ENCODE data around the gene MCM9.

MCM9 gene

GRCh38 chr6:118932421-118932820 is 2.5 kb downstream of the MCM9 start:
- no peak for DNase-seq (ENCODE audit: low spot score)

GRCh38 chr6:118931436-118931835 is 3.5 kb downstream of the MCM9 start:
- DNase-seq (ENCODE audit: low spot score), result no peak

DNA sequence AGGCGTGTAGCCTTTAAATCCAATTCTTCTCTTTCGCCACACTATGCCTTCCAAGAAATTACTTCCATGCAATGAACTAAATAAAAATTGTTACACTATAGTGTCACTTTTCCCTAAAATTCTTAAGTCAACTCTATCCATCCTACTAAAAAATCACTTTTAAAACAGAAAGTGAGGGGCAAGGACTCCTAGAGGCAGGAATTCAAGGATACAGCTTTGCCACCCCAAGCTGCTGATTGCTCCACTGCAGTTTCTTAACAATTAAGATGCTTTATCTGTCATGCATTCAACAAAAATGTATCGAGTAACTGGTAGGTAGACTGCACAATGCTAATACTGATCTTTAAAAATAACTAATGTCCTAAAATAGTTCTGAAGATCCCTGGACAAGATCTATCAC is 4.3 kb downstream of the MCM9 start:
- DNase-seq (ENCODE audit: low spot score), result no peak

DNA sequence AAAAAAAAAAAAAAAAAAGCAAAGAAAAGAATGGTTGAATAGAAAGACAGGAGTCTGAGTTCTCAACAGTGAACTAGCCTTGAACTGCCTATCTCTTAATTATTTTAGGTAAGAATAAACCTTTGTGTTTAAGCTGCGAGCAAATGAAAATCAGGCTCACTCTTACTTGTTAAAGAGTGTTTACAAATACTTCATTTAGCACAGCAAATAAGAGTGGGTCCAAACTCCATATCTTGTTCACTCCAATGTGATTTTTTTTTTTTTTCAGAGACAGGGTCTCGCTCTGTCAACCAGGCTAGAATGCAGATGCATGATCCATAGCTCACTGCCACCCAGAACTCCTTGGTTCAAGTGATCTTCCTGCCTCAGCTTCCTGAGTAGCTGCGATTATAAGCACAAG is 11.9 kb downstream of the MCM9 start:
- no peak for DNase-seq (ENCODE audit: low spot score)

- DNase-seq (ENCODE audit: low spot score), result no peak
These were observed 13.9 kb downstream of the MCM9 start for GRCh38 chr6:118921084-118921483.

- DNase-seq (ENCODE audit: low spot score), result no peak
These were observed 16.6 kb downstream of the MCM9 start for GRCh38 chr6:118918329-118918725.

DNA sequence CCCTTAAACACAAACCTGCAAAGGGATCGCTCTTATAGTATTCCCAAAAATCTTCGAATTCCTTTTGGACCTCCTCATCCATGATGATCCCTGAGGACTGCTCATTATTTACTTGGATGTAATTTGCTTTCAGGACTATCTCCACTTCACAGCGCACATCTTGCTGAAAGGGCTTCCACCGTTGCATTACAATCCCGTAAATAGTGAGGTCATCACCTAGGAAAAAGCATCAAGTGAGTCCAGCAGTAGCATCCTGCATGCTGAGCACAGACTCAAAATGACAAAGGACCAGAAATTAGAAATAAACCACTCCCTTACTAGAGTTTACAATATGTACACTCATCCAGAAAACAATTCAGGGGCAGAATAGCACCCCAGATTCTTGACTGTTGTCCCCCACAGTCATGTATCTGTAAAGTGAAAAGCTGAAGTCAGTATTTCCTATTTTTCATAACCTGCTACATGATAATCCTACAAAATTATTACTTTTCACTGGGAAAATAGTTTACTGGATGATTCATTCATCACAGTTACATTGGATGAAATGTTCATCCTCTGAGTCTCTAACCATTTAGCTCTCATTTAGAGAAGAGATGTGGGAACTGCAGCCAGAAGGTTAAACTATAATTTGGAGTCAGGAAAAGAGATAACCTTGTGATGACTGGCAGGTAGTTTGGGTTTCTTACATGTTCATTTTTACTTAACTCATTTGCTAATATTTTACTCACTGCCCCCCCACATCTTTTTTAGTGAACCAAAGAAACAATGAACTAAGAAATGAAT is 17.2 kb downstream of the MCM9 start:
- no peak for DNase-seq (ENCODE audit: low spot score)

DNA sequence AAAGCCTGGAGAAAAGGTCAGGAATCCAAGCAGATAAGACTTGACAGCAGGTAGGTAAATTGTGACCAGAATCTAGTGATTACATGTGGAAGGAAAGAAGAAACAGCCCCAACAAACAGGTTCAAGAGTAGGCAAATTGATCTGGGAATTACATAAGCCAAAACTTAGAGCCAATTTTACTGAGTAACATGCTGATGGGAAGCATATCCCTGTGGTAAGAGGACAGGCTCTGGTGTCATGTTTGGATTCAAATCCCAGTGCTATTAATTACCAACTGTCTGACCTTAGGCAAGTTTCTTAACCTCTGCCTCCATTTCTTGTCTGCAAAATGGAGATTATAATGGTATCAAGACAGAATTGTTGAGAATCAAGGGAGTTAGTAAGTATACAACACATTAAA is 20.4 kb downstream of the MCM9 start:
- DNase-seq (ENCODE audit: low spot score), result no peak

GRCh38 chr6:118913161-118913560 is 21.8 kb downstream of the MCM9 start:
- peak; percentile 29 for DNase-seq (ENCODE audit: low spot score)

GRCh38 chr6:118912646-118913045 is 22.3 kb downstream of the MCM9 start:
- peak; percentile 84 for DNase-seq (ENCODE audit: low spot score)

DNA sequence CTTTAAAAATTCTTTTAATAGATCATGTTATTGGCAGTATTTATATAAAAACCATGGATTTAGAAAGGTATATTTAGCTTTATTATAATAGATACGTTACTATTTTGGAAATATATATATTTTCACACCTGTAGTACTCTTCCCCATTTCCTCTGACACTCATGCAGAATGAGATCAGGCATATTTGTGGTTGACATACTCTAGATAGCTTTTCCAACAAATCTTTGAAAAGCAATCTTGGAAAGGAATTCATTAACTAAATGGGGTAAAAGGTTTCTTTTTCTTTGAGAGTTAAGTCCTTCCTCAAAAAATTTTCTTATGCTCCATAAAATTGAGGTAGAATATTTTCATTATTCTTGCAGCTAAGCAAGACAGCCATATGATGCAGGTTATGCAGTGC is 26.5 kb downstream of the MCM9 start:
- no peak for DNase-seq (ENCODE audit: low spot score)

GRCh38 chr6:118905851-118906250 is 29.1 kb downstream of the MCM9 start:
- DNase-seq (ENCODE audit: low spot score), result no peak

- DNase-seq (ENCODE audit: low spot score), result no peak
These were observed 29.9 kb downstream of the MCM9 start for GRCh38 chr6:118905084-118905483.

DNA sequence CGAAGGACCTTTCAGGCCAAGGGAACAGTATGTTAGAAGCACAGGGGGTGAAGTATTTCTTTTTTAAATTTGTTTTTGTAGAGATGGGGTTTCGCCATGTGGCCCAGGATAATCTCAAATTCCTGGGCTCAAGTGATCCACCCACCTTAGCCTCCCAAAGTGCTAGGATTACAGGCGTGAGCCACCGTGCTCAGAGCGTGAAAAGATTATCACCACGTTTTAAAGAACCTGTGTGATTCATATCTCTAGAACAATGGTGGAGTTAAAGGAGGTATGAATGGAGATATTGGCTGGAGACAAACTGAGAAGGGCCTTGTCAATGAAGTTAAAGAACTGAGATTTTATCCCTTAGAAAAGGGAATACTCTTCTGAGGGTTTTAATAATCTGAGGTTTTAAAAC is 31.3 kb downstream of the MCM9 start:
- DNase-seq (ENCODE audit: low spot score), result no peak

GRCh38 chr6:118903138-118903537 is 31.8 kb downstream of the MCM9 start:
- DNase-seq (ENCODE audit: low spot score), result no peak

- no peak for DNase-seq (ENCODE audit: low spot score)
These were observed 32.2 kb downstream of the MCM9 start for GRCh38 chr6:118902726-118903125.

GRCh38 chr6:118899948-118900347 is 35.0 kb downstream of the MCM9 start:
- DNase-seq (ENCODE audit: low spot score), result no peak

DNA sequence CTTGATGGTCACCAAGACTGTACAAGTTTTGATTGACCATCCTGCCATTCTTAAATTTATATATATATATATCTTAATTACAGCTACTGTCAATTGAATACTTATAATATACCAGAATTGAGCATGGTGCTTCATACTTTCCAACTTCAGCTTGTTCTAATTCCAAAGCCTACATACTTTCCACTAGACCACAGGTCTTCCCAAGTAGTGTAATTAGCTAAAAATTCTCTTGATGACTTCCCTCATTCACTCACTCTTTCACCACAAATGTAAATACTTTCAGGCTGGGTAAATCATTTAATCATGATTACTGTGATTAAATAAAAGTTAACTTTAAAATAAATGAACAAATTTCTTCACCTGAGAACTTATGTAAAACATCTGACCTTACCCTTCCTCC is 37.6 kb downstream of the MCM9 start:
- no peak for DNase-seq (ENCODE audit: low spot score)

GRCh38 chr6:118896339-118897136 is 38.4 kb downstream of the MCM9 start:
- no peak for DNase-seq (ENCODE audit: low spot score)

DNA sequence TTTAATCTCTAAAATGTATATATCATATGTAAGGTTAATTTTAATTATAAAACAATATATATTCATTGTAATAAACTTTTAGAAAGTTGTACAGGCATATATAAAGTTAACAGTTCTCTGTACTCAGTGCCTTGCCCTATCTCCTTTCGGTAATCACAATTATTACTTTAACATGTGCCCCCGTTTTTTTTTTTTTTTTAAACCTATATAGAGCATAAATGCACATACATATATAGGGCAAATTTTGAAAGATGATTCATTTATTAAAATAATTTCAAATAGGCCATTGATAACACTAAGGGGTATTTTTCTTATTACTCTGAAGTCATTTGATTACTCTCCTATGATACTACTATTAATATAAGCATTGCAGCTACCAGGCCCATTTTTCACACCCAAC is 39.1 kb downstream of the MCM9 start:
- DNase-seq (ENCODE audit: low spot score), result no peak

GRCh38 chr6:118895261-118895560 is 39.7 kb downstream of the MCM9 start:
- DNase-seq (ENCODE audit: low spot score), result no peak

GRCh38 chr6:118894425-118895260 is 40.3 kb downstream of the MCM9 start:
- DNase-seq (ENCODE audit: low spot score), result peak; percentile 84
